Natural killer cell (primary cell): ENCODE data around the gene PHF2. TPM values are rescaled to one million over a fixed set of nuclear protein-coding genes. Genes with fewer than 3 reads are reported as not detected.

Source experiments
- ATAC-seq, 3 donors: fragments of 150-1000 bp in 2 of 3; fragments of 200-7000 bp in 1 of 3; cut with Tn5 transposase; 1 replicate in 1 of 3; 2 replicates in 2 of 3; pipeline ENCODE4 v1.10.0; 2021; ENCODE audit warnings: mild to moderate bottlenecking in 2 of 3, moderate library complexity in 2 of 3
- DNase-seq, 2 donors: peaks; one replicate each; pipeline versions ENCODE4 v3.0.0 to v3.0.0-alpha.2; 2013 to 2021; ENCODE audit warnings: mixed read lengths in 1 of 2
- H3K27ac ChIP-seq: one replicate; pipeline ENCODE4 v1.5.1; 2013; ENCODE audit warnings: mild to moderate bottlenecking, low read length
- H3K27me3 ChIP-seq: one replicate; pipeline ENCODE4 v1.6.1; 2013; ENCODE audit warnings: low read length; ENCODE audit not compliant: control insufficient read depth, insufficient read depth
- H3K36me3 ChIP-seq: one replicate; pipeline ENCODE4 v1.6.1; 2013; ENCODE audit warnings: low read length; ENCODE audit not compliant: control insufficient read depth, insufficient read depth
- H3K4me1 ChIP-seq: one replicate; pipeline ENCODE4 v1.6.1; 2013; ENCODE audit warnings: low read length; ENCODE audit not compliant: control insufficient read depth, insufficient read depth
- H3K4me3 ChIP-seq: one replicate; pipeline ENCODE4 v1.5.1; 2013; ENCODE audit warnings: low read length
- H3K9me3 ChIP-seq: one replicate; pipeline ENCODE4 v1.6.1; 2013; ENCODE audit warnings: low read length; ENCODE audit not compliant: control insufficient read depth, insufficient read depth
- H3K27ac Mint-ChIP-seq, 2 donors: one replicate each; pipeline ENCODE4 v1.8.0; 2022; ENCODE audit warnings: mild to moderate bottlenecking in 2 of 2, mixed read lengths in 2 of 2, moderate library complexity in 1 of 2
- H3K27me3 Mint-ChIP-seq, 2 donors: one replicate each; pipeline ENCODE4 v1.8.0; 2022; ENCODE audit warnings: low read depth in 2 of 2, mixed read lengths in 2 of 2
- H3K36me3 Mint-ChIP-seq: one replicate; pipeline ENCODE4 v1.8.0; 2022; ENCODE audit warnings: mixed read lengths
- H3K4me1 Mint-ChIP-seq, 2 donors: one replicate each; pipeline ENCODE4 v1.8.0; 2022; ENCODE audit warnings: mixed read lengths in 2 of 2
- H3K4me3 Mint-ChIP-seq: one replicate; pipeline ENCODE4 v1.8.0; 2022; ENCODE audit warnings: mild to moderate bottlenecking, moderate library complexity, mixed read lengths
- H3K9me3 Mint-ChIP-seq, 2 donors: one replicate each; pipeline ENCODE4 v1.8.0; 2022; ENCODE audit warnings: mixed read lengths in 2 of 2
- WGBS: methylation state at CpG from one replicate; pipeline ENCODE4 v1.1.7; 2013; ENCODE audit warnings: missing lambda C conversion rate; ENCODE audit not compliant: insufficient coverage; 5-methylcytosine and 5-hydroxymethylcytosine counted together
- intact Hi-C: fragments of 100-400 bp; cut with micrococcal nuclease; formaldehyde crosslinking; loops from one replicate; pipeline ENCODE4 v1.14.2; 2022
- total RNA-seq, 4 donors: library from RNA; stranded (reverse); fragments of 120-200 nt in 1 of 4; gene quantifications; one replicate each; pipeline versions ENCODE4 v1.2.3 to v1.2.4, GENCODE V29; 2013 to 2022
- TF ChIP-seq, protein P1 (sequence below): fragments of 200-600 bp; IDR thresholded peaks from one replicate; pipeline ENCODE4 v1.8.0; 2022; ENCODE audit warnings: antibody characterized with exemption

The PHF2 gene
- total RNA-seq, 3 donors from 2014 or later (not counting 1 experiment from before 2014, with no cell fraction given) = 24.8 to 28.1 (median 26.4) TPM

DNA sequence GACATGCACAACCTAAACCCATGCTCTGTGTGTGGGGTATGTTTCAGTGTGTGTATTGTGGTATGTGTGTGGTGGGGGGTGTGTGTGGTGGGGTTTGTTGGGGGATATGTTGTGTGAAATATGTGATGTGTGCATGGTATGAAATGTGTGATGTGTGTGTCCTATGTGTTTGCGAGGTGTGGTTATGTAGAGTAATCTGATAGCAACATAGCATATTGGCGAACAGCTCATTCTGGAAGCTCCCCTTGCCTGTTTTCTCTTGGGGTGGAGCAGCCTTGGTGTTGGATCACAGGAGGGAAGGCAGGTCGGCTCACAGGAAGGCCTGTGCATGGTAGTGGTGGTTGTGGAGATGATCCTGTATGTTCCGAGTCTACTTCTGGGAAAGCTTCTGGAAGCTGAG lies 35.4 kb upstream of the PHF2 start:
- Mint-ChIP-seq H3K27ac (no peak overlapping the region), H3K27me3 (no peaks in the 10 kb centered on the region), H3K4me1 (peaks cover 0 to under 1% of the 10 kb centered on the region in 2 donors), H3K9me3 (no peaks in the 10 kb centered on the region), H3K36me3 (no peaks in the 10 kb centered on the region), H3K4me3 (no peak overlapping the region)
- ATAC-seq (no peak), DNase-seq (no peak)
- peaks cover 47% of the 10 kb centered on the region for H3K36me3 ChIP-seq
- TF ChIP-seq, protein P1, sequence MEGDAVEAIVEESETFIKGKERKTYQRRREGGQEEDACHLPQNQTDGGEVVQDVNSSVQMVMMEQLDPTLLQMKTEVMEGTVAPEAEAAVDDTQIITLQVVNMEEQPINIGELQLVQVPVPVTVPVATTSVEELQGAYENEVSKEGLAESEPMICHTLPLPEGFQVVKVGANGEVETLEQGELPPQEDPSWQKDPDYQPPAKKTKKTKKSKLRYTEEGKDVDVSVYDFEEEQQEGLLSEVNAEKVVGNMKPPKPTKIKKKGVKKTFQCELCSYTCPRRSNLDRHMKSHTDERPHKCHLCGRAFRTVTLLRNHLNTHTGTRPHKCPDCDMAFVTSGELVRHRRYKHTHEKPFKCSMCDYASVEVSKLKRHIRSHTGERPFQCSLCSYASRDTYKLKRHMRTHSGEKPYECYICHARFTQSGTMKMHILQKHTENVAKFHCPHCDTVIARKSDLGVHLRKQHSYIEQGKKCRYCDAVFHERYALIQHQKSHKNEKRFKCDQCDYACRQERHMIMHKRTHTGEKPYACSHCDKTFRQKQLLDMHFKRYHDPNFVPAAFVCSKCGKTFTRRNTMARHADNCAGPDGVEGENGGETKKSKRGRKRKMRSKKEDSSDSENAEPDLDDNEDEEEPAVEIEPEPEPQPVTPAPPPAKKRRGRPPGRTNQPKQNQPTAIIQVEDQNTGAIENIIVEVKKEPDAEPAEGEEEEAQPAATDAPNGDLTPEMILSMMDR = no peak
- H3K4me1 ChIP-seq = no peaks in the 10 kb centered on the region
- intact Hi-C loops = no loop called here
- no peak overlapping the region for H3K4me3 ChIP-seq
- H3K27me3 ChIP-seq = no peaks in the 10 kb centered on the region
- H3K9me3 ChIP-seq = no peaks in the 10 kb centered on the region
- H3K27ac ChIP-seq = no peak overlapping the region
- 90% methylated on average over 4 of the region's 4 CpGs for WGBS

DNA sequence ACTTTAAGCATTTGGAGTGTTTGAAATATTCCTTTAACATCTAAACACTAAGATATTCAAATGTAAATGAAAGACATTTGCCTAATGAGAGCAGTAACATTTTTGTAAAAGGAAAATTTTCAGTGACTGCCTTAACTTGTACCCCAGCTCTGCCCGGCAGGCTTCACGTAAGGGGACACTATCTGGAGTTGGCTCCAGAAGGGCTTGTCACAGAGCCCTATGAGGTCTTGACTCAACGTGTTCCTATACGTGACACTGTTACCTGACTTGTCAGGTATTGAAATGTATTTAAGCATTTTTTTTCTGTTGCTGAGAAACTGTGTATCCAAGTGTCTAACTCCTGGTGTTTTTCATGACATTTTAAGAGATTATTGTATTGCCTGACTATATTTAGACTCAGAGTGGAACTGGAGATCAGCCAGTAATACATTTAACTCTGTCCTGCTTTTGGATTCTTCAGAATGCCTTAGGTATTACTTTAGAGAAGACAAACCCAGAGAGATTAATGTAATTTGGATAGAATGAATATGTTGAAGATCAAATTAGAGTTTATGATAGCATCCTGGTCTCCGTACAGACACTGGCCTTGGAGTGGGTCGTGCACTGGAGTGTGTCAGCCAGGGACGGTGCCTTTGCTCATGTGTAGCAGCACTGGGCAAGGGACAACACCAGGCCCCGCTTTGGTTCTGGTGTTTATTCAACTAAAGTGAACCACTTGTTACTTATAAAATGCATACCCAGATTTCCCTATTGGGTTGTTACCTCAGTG lies 34.6 kb upstream of the PHF2 start:
- Mint-ChIP-seq H3K27ac (no peak overlapping the region), H3K4me3 (no peak overlapping the region), H3K4me1 (peaks cover 0 to 2% of the 10 kb centered on the region in 2 donors), H3K27me3 (no peaks in the 10 kb centered on the region), H3K9me3 (no peaks in the 10 kb centered on the region), H3K36me3 (no peaks in the 10 kb centered on the region)
- H3K4me1 ChIP-seq = no peaks in the 10 kb centered on the region
- TF ChIP-seq, protein P1 = no peak
- intact Hi-C loops = no loop called here
- ATAC-seq (no peak), DNase-seq (no peak)
- H3K27me3 ChIP-seq = no peaks in the 10 kb centered on the region
- H3K4me3 ChIP-seq = no peak overlapping the region
- WGBS = 97% methylated on average over 8 of the region's 8 CpGs
- no peaks in the 10 kb centered on the region for H3K9me3 ChIP-seq
- no peak overlapping the region for H3K27ac ChIP-seq
- H3K36me3 ChIP-seq = peaks cover 50% of the 10 kb centered on the region

DNA sequence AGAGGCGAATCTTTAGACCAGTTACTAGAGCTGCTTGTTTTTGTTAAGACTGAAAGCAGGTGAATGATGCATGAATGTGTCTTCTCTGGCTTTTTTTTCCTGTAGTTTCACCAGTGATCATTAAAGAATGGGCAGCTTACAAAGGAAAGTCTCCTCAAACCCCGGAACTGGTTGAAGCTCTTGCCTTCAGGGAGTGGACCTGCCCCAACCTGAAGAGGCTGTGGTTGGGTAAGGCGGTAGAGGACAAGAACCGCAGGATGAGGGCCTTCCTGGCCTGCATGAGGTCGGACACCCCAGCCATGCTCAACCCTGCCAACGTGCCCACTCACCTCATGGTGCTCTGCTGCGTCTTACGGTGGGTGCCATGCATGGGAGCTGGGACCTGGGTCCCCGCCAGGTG lies 33.3 kb upstream of the PHF2 start:
- WGBS = 99% methylated on average over 9 of the region's 9 CpGs
- ATAC-seq (no peak), DNase-seq (no peak)
- Histone ChIP-seq H3K27me3 (no peaks in the 10 kb centered on the region), H3K27ac (no peak overlapping the region), H3K4me3 (no peak overlapping the region), H3K9me3 (no peaks in the 10 kb centered on the region), H3K36me3 (peaks cover 58% of the 10 kb centered on the region), H3K4me1 (no peaks in the 10 kb centered on the region)
- H3K4me3 Mint-ChIP-seq = no peak overlapping the region
- H3K4me1 Mint-ChIP-seq = peaks cover 0 to 5% of the 10 kb centered on the region in 2 donors
- no peaks in the 10 kb centered on the region for H3K36me3 Mint-ChIP-seq
- intact Hi-C loops = no loop called here
- no peak overlapping the region for H3K27ac Mint-ChIP-seq
- H3K27me3 Mint-ChIP-seq = no peaks in the 10 kb centered on the region
- no peaks in the 10 kb centered on the region for H3K9me3 Mint-ChIP-seq
- TF ChIP-seq, protein P1 = no peak

DNA sequence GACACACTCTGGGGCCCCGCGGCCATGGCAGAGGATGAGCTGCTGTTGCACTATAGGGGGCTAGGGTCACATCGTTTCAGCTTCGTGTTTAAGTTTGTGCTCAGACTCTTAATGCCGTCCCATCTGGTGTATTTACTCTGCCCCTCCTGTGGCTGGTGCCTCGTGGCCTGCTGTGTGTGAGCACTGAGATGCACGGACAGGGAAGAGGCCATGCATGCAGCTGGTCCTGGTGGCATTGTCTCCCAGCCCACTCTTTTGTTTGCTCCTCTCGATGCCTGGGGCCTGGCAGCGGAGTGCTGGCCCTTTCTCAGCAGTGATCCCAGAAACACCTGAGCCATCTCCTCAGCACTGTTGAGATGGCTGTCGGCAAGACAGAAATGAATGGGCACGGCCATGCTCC lies 30.0 kb upstream of the PHF2 start:
- ATAC-seq = no peak
- Histone ChIP-seq H3K4me3 (no peak overlapping the region), H3K27ac (no peak overlapping the region), H3K36me3 (peaks cover 55% of the 10 kb centered on the region), H3K9me3 (no peaks in the 10 kb centered on the region), H3K27me3 (no peaks in the 10 kb centered on the region), H3K4me1 (no peaks in the 10 kb centered on the region)
- WGBS = 98% methylated on average over 11 of the region's 11 CpGs
- TF ChIP-seq, protein P1 = no peak
- Mint-ChIP-seq H3K4me1 (peaks cover 4 to 5% of the 10 kb centered on the region in 2 donors), H3K27me3 (no peaks in the 10 kb centered on the region), H3K4me3 (no peak overlapping the region), H3K27ac (no peak overlapping the region), H3K36me3 (peaks cover 6% of the 10 kb centered on the region), H3K9me3 (no peaks in the 10 kb centered on the region)
- no peak for DNase-seq
- intact Hi-C loops = no loop called here
